ENCODE data around the gene SEMA4C. TPM values are rescaled to one million over a fixed set of nuclear protein-coding genes. Genes with fewer than 3 reads are reported as not detected.

The SEMA4C gene
- total and polyA plus RNA-seq, 9 of the 15 experiments (the other 6 are each of a cell fraction or from before 2014, with no cell fraction given), result 0.32 to 59.7 (median 23.9) TPM

DNA sequence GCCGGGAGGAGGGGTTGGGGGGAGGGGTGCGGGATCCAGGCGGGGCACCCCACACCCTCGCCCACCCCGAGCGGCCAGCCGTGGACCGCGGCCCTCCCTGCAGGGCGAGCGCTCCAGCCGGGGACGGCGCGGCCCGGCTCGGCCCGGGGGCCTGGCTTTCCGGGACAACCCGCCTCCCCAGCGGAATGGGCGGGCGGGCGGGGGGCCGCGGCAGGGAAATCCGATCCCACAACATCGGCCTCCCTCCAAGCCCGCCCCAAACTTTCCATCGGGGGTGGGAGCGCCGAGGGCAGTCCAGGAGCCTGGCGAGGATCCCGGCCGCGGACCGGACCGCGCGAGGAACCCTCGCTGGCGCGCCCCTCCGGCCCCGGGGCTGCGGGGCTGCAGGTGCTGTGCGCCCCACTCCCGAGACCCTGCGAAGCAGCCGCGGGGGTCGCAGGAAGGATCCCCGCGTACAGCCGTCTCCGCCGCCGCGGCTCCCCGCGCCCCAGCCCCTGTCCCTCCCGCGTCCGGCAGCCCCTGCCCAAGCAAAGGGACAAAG, 529 bp downstream of the SEMA4C start (continued):
- TF ChIP-seq, protein P1, sequence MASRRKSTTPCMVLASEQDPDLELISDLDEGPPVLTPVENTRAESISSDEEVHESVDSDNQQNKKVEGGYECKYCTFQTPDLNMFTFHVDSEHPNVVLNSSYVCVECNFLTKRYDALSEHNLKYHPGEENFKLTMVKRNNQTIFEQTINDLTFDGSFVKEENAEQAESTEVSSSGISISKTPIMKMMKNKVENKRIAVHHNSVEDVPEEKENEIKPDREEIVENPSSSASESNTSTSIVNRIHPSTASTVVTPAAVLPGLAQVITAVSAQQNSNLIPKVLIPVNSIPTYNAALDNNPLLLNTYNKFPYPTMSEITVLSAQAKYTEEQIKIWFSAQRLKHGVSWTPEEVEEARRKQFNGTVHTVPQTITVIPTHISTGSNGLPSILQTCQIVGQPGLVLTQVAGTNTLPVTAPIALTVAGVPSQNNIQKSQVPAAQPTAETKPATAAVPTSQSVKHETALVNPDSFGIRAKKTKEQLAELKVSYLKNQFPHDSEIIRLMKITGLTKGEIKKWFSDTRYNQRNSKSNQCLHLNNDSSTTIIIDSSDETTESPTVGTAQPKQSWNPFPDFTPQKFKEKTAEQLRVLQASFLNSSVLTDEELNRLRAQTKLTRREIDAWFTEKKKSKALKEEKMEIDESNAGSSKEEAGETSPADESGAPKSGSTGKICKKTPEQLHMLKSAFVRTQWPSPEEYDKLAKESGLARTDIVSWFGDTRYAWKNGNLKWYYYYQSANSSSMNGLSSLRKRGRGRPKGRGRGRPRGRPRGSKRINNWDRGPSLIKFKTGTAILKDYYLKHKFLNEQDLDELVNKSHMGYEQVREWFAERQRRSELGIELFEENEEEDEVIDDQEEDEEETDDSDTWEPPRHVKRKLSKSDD (conservative IDR thresholded peaks at IDR 0.05; ENCODE audit: low read length), result no peak
- TF ChIP-seq, protein P2, sequence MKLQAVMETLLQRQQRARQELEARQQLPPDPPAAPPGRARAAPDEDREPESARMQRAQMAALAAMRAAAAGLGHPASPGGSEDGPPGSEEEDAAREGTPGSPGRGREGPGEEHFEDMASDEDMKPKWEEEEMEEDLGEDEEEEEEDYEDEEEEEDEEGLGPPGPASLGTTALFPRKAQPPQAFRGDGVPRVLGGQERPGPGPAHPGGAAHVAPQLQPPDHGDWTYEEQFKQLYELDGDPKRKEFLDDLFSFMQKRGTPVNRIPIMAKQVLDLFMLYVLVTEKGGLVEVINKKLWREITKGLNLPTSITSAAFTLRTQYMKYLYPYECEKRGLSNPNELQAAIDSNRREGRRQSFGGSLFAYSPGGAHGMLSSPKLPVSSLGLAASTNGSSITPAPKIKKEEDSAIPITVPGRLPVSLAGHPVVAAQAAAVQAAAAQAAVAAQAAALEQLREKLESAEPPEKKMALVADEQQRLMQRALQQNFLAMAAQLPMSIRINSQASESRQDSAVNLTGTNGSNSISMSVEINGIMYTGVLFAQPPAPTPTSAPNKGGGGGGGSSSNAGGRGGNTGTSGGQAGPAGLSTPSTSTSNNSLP (IDR thresholded peaks at IDR 0.05; ENCODE audit: borderline replicate concordance, low read depth, low read length), result no peak
- TF ChIP-seq GMEB1 (CRISPR knock-in tag; IDR thresholded peaks at IDR 0.05) (peak; percentile 28), NELFE (IDR thresholded peaks at IDR 0.05; ENCODE audit: insufficient read depth, insufficient read length) (no peak), TAF1 (IDR thresholded peaks at IDR 0.05; ENCODE audit: control insufficient read depth, extremely low read depth, insufficient read depth, low read length, severe bottlenecking) (peak; percentile 1), ZBTB9 (CRISPR knock-in tag; IDR thresholded peaks at IDR 0.05) (no peak), CBX2 (IDR thresholded peaks at IDR 0.05; ENCODE audit: insufficient read depth, low read length, poor library complexity, severe bottlenecking) (no peak), FUS (optimal IDR thresholded peaks at IDR 0.05; ENCODE audit: low read depth, low read length) (no peak), HDAC6 (IDR thresholded peaks at IDR 0.05; ENCODE audit: low read depth, low read length) (no peak), POLR2AphosphoS5 (IDR thresholded peaks at IDR 0.05; ENCODE audit: control insufficient read depth, insufficient read depth, low read depth, low read length) (no peak), ZZZ3 (IDR thresholded peaks at IDR 0.05) (no peak)
- TF ChIP-seq, protein P3, sequence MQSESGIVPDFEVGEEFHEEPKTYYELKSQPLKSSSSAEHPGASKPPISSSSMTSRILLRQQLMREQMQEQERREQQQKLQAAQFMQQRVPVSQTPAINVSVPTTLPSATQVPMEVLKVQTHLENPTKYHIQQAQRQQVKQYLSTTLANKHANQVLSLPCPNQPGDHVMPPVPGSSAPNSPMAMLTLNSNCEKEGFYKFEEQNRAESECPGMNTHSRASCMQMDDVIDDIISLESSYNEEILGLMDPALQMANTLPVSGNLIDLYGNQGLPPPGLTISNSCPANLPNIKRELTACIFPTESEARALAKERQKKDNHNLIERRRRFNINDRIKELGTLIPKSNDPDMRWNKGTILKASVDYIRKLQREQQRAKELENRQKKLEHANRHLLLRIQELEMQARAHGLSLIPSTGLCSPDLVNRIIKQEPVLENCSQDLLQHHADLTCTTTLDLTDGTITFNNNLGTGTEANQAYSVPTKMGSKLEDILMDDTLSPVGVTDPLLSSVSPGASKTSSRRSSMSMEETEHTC (IDR thresholded peaks at IDR 0.05), result no peak
- TF ChIP-seq, protein P4, sequence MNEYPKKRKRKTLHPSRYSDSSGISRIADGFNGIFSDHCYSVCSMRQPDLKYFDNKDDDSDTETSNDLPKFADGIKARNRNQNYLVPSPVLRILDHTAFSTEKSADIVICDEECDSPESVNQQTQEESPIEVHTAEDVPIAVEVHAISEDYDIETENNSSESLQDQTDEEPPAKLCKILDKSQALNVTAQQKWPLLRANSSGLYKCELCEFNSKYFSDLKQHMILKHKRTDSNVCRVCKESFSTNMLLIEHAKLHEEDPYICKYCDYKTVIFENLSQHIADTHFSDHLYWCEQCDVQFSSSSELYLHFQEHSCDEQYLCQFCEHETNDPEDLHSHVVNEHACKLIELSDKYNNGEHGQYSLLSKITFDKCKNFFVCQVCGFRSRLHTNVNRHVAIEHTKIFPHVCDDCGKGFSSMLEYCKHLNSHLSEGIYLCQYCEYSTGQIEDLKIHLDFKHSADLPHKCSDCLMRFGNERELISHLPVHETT (CRISPR knock-in tag; conservative IDR thresholded peaks at IDR 0.05 in 1 of 2, IDR thresholded peaks at IDR 0.05 in 1 of 2), result no peak
